Peyer's patch (tissue), 4 donors: Measurements from ENCODE around the gene NFKBIL1. TPM values are rescaled to one million over a fixed set of nuclear protein-coding genes. Genes with fewer than 3 reads are reported as not detected.

ENCODE experiments used
- DNase-seq, 3 donors: peaks; one replicate each; pipeline ENCODE4 v3.0.0-alpha.2; 2017 to 2019
- H3K27ac ChIP-seq, 4 donors: fragments of 200-600 bp; sonication (generic); one replicate each; pipeline ENCODE4 v1.5.1; 2016 to 2019
- H3K27me3 ChIP-seq, 2 donors: fragments of 200-600 bp; sonication (generic); one replicate each; pipeline ENCODE4 v1.5.1; 2019
- H3K36me3 ChIP-seq, 3 donors: fragments of 200-600 bp; sonication (generic); one replicate each; pipeline ENCODE4 v1.5.1; 2016 to 2019
- H3K4me1 ChIP-seq, 4 donors: fragments of 200-600 bp; sonication (generic); one replicate each; pipeline ENCODE4 v1.5.1; 2016 to 2019
- H3K4me3 ChIP-seq, 4 donors: fragments of 200-600 bp; sonication (generic); 1 replicate in 3 of 4; 2 replicates in 1 of 4; pipeline ENCODE4 v1.5.1; 2016 to 2019; ENCODE audit warnings: mild to moderate bottlenecking in 1 of 4
- H3K9me3 ChIP-seq, 4 donors: fragments of 200-600 bp; sonication (generic); one replicate each; pipeline ENCODE4 v1.5.1; 2016 to 2019; ENCODE audit warnings: mild to moderate bottlenecking in 1 of 4
- POLR2A ChIP-seq, 2 donors: fragments of 450-650 bp; IDR thresholded peaks; one replicate each; pipeline ENCODE4 v1.5.1; 2017; ENCODE audit warnings: antibody characterized with exemption in 2 of 2, mild to moderate bottlenecking in 2 of 2, moderate library complexity in 2 of 2
- total RNA-seq, 4 donors: library from RNA; depleted of rRNA; stranded (reverse); fragments of >200 nt; gene quantifications; one replicate each; pipeline ENCODE4 v1.1.0, GENCODE V29; 2016
- TF ChIP-seq, protein P1 (sequence below), 6 experiments: fragments of 450-650 bp in 4 of 6; fragments of 200-600 bp in 2 of 6; sonication (generic) in 1 of 6; IDR thresholded peaks; one replicate each; pipeline ENCODE4 v1.5.1; 2017 to 2019; ENCODE audit warnings: antibody characterized with exemption in 6 of 6, mild to moderate bottlenecking in 3 of 6, moderate library complexity in 1 of 6

Gene NFKBIL1
- total RNA-seq, 4 donors from 2014 or later: 20.0 to 34.5 (median 30.1) TPM

DNA sequence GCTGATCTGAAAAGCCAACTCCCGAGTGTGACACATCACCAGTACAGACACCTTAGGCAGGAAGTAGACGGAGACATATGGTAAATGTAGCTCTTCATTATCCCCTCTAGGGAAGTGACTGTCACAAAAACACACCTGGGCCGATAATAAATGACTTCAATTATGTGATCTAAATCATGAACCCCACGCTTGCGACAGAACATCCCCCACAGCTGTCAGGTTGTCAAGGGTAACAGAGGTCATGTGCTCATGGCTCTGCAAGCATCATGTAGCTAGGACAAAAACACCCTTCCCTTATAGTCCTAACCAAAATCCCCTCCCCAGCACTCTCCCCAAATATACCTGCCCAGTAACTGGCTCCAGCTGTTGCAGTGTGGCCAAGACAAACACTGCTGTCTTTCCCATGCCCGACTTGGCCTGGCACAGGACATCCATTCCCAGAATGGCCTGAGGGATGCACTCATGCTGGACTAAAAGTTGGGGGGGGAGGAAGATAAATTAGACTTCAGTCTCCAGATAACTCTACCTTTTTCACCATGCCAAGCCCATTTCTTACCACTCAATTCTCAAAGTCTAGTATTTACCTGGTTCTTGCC is 8.5 kb upstream of the NFKBIL1 start:
- Histone ChIP-seq H3K36me3 (peaks cover 0 to 64% (median 0%) of the 10 kb centered on the region in 3 donors), H3K4me3 (peak overlapping the region in 2 of 4 donors; percentile 65 to 80), H3K27ac (no peak overlapping the region), H3K27me3 (no peaks in the 10 kb centered on the region), H3K4me1 (peaks cover 0 to 43% (median 21%) of the 10 kb centered on the region in 4 donors), H3K9me3 (no peaks in the 10 kb centered on the region)
- no peak for DNase-seq
- TF ChIP-seq, protein P1, sequence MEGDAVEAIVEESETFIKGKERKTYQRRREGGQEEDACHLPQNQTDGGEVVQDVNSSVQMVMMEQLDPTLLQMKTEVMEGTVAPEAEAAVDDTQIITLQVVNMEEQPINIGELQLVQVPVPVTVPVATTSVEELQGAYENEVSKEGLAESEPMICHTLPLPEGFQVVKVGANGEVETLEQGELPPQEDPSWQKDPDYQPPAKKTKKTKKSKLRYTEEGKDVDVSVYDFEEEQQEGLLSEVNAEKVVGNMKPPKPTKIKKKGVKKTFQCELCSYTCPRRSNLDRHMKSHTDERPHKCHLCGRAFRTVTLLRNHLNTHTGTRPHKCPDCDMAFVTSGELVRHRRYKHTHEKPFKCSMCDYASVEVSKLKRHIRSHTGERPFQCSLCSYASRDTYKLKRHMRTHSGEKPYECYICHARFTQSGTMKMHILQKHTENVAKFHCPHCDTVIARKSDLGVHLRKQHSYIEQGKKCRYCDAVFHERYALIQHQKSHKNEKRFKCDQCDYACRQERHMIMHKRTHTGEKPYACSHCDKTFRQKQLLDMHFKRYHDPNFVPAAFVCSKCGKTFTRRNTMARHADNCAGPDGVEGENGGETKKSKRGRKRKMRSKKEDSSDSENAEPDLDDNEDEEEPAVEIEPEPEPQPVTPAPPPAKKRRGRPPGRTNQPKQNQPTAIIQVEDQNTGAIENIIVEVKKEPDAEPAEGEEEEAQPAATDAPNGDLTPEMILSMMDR (IDR thresholded peaks at IDR 0.05): no peak
- TF ChIP-seq POLR2A (IDR thresholded peaks at IDR 0.05): no peak

DNA sequence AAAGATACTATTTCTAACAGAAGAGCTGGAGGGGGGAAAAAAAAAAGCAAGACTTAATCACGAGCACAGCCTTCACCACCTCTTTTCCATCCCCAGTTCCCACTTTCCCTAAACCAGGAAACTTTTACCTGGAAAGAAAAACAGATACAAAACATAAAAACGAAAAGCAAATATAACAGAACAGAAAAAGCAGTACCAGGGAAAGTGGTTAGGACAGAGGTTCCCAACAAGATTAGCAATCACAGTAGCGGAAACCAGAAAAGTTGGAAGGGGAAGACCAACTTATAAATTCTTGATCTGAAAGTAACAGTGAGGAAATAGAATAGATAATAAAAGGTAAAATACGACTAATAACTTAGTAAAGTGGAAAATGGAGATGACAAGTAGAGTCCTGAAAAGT is 6.8 kb upstream of the NFKBIL1 start:
- H3K36me3 ChIP-seq: peaks cover 0 to 46% (median 0%) of the 10 kb centered on the region in 3 donors
- peaks cover 0 to 43% (median 21%) of the 10 kb centered on the region in 4 donors for H3K4me1 ChIP-seq
- H3K4me3 ChIP-seq: peak overlapping the region; percentile 58 to 83 (median 72)
- no peak for DNase-seq
- no peaks in the 10 kb centered on the region for H3K27me3 ChIP-seq
- peak overlapping the region; percentile 84 to 91 (median 90) for H3K27ac ChIP-seq
- TF ChIP-seq, protein P1 (IDR thresholded peaks at IDR 0.05): no peak
- no peak for TF ChIP-seq POLR2A (IDR thresholded peaks at IDR 0.05)
- H3K9me3 ChIP-seq: no peaks in the 10 kb centered on the region

DNA sequence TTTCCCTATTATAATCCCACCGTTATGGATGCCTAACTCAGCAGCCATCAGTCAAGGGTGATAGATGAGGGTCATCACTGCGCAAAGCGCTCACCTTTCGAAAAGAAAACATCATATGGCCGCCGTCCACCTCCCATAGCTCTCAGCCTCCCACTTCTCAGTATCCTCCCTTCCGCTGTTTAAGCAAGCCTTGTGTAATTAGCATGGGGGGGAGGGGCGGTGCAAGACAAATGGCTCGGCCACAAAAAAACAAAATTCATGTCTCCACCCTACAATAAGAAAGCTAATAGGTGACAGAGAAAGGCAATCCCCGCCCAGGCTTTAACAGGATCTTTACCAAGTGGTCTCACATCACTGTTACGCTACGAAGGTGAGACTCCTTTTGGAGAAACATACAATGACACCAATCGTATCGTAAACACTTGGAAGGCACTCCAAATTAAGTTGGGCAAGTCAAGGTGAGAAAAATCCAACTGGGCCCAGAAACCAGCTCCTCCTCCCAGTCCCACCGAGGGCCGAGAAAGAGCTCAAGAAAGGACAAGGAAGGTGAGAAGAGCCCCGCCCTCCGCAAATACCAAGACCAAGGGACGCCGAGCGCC is 6.2 kb upstream of the NFKBIL1 start:
- Histone ChIP-seq H3K27me3 (no peaks in the 10 kb centered on the region), H3K4me1 (peaks cover 0 to 43% (median 21%) of the 10 kb centered on the region in 4 donors), H3K9me3 (no peaks in the 10 kb centered on the region), H3K27ac (peak overlapping the region; percentile 84 to 91 (median 90)), H3K36me3 (peaks cover 0 to 41% (median 0%) of the 10 kb centered on the region in 3 donors), H3K4me3 (peak overlapping the region; percentile 58 to 83 (median 72))
- peak in 2 of 3 donors; percentile 71 to 72 for DNase-seq
- TF ChIP-seq POLR2A (IDR thresholded peaks at IDR 0.05): no peak
- TF ChIP-seq, protein P1 (IDR thresholded peaks at IDR 0.05): no peak

DNA sequence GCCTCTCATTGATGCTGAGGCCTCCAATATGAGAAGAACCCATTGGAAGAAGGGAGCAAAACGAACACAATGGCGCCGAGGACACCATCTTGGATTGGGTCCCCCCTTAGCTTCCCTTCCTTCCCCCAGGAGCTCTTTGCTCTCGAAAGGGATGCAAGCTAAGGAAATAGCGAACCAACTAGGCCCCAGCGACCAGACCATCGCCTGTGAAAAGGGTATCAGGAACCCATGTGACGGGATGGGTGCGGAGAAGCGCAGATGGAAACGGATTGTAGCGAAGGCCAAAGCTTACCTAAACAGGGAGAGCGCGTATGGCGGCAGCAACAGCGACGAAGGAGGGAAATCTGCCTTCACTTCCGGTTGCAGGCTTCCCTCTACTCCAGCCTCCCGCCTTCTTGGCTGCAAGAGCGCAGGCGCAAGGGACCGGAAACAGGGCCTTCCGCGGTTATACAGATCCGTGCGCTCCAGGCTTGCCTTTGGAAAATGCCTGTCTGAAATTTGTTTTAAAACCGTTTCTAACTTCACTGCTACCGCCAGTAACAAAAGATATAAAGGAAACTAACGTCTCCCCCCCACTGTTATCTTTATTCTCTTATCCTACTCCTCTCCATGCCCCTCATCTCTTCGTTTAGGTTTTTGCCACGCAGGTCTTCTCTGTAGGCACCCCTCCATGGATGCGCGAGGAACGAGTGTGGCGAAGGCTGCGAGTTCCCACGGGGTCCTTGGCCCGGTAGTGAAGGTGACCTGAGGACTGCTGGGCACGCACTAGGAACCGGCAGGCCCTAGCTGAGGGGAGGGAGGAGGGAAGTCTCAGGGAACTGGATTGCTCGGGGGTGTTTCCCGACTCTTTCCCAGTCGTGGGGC is 5.5 kb upstream of the NFKBIL1 start, which contains the start of gene DDX39B:
Gene DDX39B (minus strand): TSS at position 346 of the 864 bp plus-strand sequence. CDS start 1,471 bp downstream, outside the sequence.
- H3K36me3 ChIP-seq: peaks cover 0 to 34% (median 0%) of the 10 kb centered on the region in 3 donors
- peak within 1 kb of the TSS; percentile 58 to 83 (median 72) for H3K4me3 ChIP-seq
- no peaks in the 10 kb centered on the region for H3K9me3 ChIP-seq
- H3K4me1 ChIP-seq: peaks cover 0 to 50% (median 21%) of the 10 kb centered on the region in 4 donors
- peak within 1 kb of the TSS; percentile 84 to 91 (median 90) for H3K27ac ChIP-seq
- no peaks in the 10 kb centered on the region for H3K27me3 ChIP-seq
- peak; percentile 93 to 98 (median 93) for DNase-seq
- TF ChIP-seq, protein P1 (IDR thresholded peaks at IDR 0.05): peak in 1 of 6 experiments; percentile 12
- peak; percentile 81 to 83 for TF ChIP-seq POLR2A (IDR thresholded peaks at IDR 0.05)

DNA sequence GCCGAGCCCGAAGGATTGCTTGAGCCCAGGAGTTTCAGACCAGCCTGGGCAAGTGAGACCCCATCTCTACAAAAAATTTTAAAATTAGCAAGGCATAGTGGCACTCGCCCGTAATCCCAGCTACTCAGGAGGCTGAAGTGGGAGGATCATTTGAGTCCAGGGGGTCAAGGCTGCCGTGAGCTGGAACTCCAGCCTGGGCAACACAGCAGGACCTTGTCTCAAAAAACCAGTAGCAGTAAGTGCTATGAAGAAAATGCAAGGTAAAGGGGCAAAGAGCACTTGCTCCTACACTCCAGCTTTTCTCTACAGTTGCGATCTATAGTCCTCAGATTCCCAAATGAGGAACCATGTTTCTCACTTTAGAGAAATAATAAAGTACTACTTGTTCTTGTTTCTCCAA is 3.8 kb upstream of the NFKBIL1 start:
- Histone ChIP-seq H3K27ac (no peak overlapping the region), H3K36me3 (peaks cover 0 to 16% (median 0%) of the 10 kb centered on the region in 3 donors), H3K9me3 (no peaks in the 10 kb centered on the region), H3K4me3 (no peak overlapping the region), H3K4me1 (peaks cover 0 to 49% (median 27%) of the 10 kb centered on the region in 4 donors), H3K27me3 (no peaks in the 10 kb centered on the region)
- TF ChIP-seq, protein P1 (IDR thresholded peaks at IDR 0.05): no peak
- TF ChIP-seq POLR2A (IDR thresholded peaks at IDR 0.05): no peak
- no peak for DNase-seq
